Astrocyte of the cerebellum (primary cell): Measurements from ENCODE around the gene TTLL11.

Experiments used
- DNase-seq: peaks from one replicate; pipeline ENCODE4 v3.0.0-alpha.2; 2011; ENCODE audit warnings: low read depth
- H3K4me3 ChIP-seq: 2 replicates; pipeline ENCODE4 v1.5.1; 2011; ENCODE audit warnings: mild to moderate bottlenecking, low read depth, low read length, moderate library complexity
- CTCF ChIP-seq: IDR thresholded peaks from 2 replicates; pipeline ENCODE4 v1.5.1; 2012; ENCODE audit warnings: low read length, low read depth, moderate library complexity, mild to moderate bottlenecking; ENCODE audit errors: missing control alignments
- in situ Hi-C: cut with HindIII; loops from 2 replicates; pipeline ENCODE4 v1.10.0; 2017; ENCODE audit warnings: low sequenced_read_pairs

TTLL11 gene

GRCh38 chr9:121786998-121787422, 306.1 kb downstream of the TTLL11 start:
- no peak overlapping the region for H3K4me3 ChIP-seq
- no peak for TF ChIP-seq CTCF
- DNase-seq: no peak
- in situ Hi-C loops: loop anchor here (5.0 kb wide), 1 partner anchor 40 kb away; no protein-coding TSS in a partner anchor

- no peak overlapping the region for H3K4me3 ChIP-seq
- no peak for DNase-seq
- in situ Hi-C loops: loop anchor here (5.0 kb wide), 1 partner anchor 39 kb away; no protein-coding TSS in a partner anchor
- TF ChIP-seq CTCF: no peak
Measured at GRCh38 chr9:121786543-121786948, 306.6 kb downstream of the TTLL11 start.

GRCh38 chr9:121785673-121786542, 307.2 kb downstream of the TTLL11 start:
- no peak for DNase-seq
- in situ Hi-C loops: loop anchor here (5.0 kb wide), 1 partner anchor 39 kb away; no protein-coding TSS in a partner anchor
- no peak for TF ChIP-seq CTCF
- H3K4me3 ChIP-seq: no peak overlapping the region

- no peak for DNase-seq
- in situ Hi-C loops: loop anchor here (5.0 kb wide), 1 partner anchor 38 kb away; no protein-coding TSS in a partner anchor
- peak; percentile 10 for TF ChIP-seq CTCF
- H3K4me3 ChIP-seq: no peak overlapping the region
Measured at GRCh38 chr9:121784731-121785411, 308.2 kb downstream of the TTLL11 start.

GRCh38 chr9:121783521-121784507, 309.3 kb downstream of the TTLL11 start:
- no peak overlapping the region for H3K4me3 ChIP-seq
- DNase-seq: no peak
- no peak for TF ChIP-seq CTCF
- in situ Hi-C loops: no loop called here
